K562 (cell line): ENCODE results near the gene CCL20. TPM values are rescaled to one million over a fixed set of nuclear protein-coding genes. Genes with fewer than 3 reads are reported as not detected.
A peak's percentile ranks its signal among the peaks of the same experiment; 100 is the strongest.

Source experiments
- ATAC-seq: fragments of 200-7000 bp; cut with Tn5 transposase; 3 replicates; pipeline ENCODE4 v1.9.1; 2020; ENCODE audit warnings: moderate library complexity
- BruUV-seq: library from RNA; stranded (reverse); fragments of 400-500 nt; replicated peaks from 2 replicates; lab custom pipeline; 2021; lab: Mats Ljungman, UMichigan
- CTCF ChIA-PET: fragments of 300-600 bp; formaldehyde crosslinking; extraction: SDS; loops from one replicate; lab custom pipeline; 2021; ENCODE audit warnings: low intra/inter-chr PET ratio; lab: Yijun Ruan, JAX
- POLR2A ChIA-PET: fragments of 300-600, 350-650 bp; sonication (Branson Sonifier 250); formaldehyde crosslinking; extraction: SDS; loops from one replicate; lab custom pipeline; 2021; ENCODE audit warnings: antibody characterized with exemption, inconsistent platforms; lab: Yijun Ruan, JAX
- DNase-seq, 4 experiments: peaks; one replicate each; pipeline versions ENCODE4 v3.0.0 to v3.0.0-alpha.2; 2011 to 2018; ENCODE audit warnings: low spot score in 3 of 4, mixed read lengths in 3 of 4; ENCODE audit errors: extremely low read depth in 1 of 4
- FAIRE-seq: peaks from 2 replicates; lab custom pipeline; 2011; peaks lifted over from hg19 to GRCh38; lab: Jason Lieb, UNC
- H2AFZ ChIP-seq: 2 replicates; pipeline ENCODE4 v1.6.0; 2011; ENCODE audit warnings: low read depth, low read length, control low read depth, inconsistent platforms
- H3K27ac ChIP-seq: fragments of 200-600 bp; 3 replicates; pipeline ENCODE4 v1.8.0; 2011; ENCODE audit warnings: low read depth, mild to moderate bottlenecking, control low read depth, inconsistent platforms, low read length, moderate library complexity, mixed read lengths; ENCODE audit errors: extremely low read depth
- H3K27me3 ChIP-seq, 2 experiments: fragments of 300-600 bp in 1 of 2; 2 replicates in 1 of 2; 3 replicates in 1 of 2; pipeline versions ENCODE4 v1.6.0 to v1.8.0; 2011; ENCODE audit warnings: inconsistent platforms in 2 of 2, low read length in 2 of 2, mild to moderate bottlenecking in 1 of 2, mixed read lengths in 1 of 2, moderate library complexity in 1 of 2; ENCODE audit not compliant: control insufficient read depth in 2 of 2, insufficient read depth in 2 of 2
- H3K36me3 ChIP-seq: fragments of 300-600 bp; 3 replicates; pipeline ENCODE4 v1.8.0; 2011; ENCODE audit warnings: mild to moderate bottlenecking, low read length, inconsistent platforms; ENCODE audit not compliant: control insufficient read depth, insufficient read depth
- H3K4me1 ChIP-seq, 2 experiments: fragments of 200-600 bp in 1 of 2; replicated peaks in 1 of 2; 2 replicates in 1 of 2; 3 replicates in 1 of 2; pipeline versions ENCODE4 v1.5.1 to v1.8.0; 2011; ENCODE audit warnings: inconsistent platforms in 2 of 2, low read length in 2 of 2, mild to moderate bottlenecking in 1 of 2, mixed read lengths in 1 of 2, moderate library complexity in 1 of 2; ENCODE audit not compliant: control insufficient read depth in 2 of 2, insufficient read depth in 2 of 2
- H3K4me2 ChIP-seq: 2 replicates; pipeline ENCODE4 v1.6.1; 2011; ENCODE audit warnings: low read length, control low read depth, inconsistent platforms, mixed read lengths; ENCODE audit not compliant: insufficient read depth
- H3K4me3 ChIP-seq: fragments of 200-600 bp; sonication (generic), shearing (Covaris generic); 2 replicates; pipeline ENCODE4 v1.5.1; 2016; ENCODE audit warnings: control low read depth, inconsistent platforms
- H3K79me2 ChIP-seq: fragments of 200-600 bp; 3 replicates; pipeline ENCODE4 v1.8.0; 2011; ENCODE audit warnings: low read length, inconsistent platforms; ENCODE audit not compliant: control insufficient read depth, insufficient read depth
- H3K9ac ChIP-seq, 2 experiments: 2 replicates each; pipeline versions ENCODE4 v1.6.0 to v1.6.1; 2011; ENCODE audit warnings: low read depth in 2 of 2, low read length in 2 of 2, control low read depth in 1 of 2, inconsistent platforms in 1 of 2, mild to moderate bottlenecking in 1 of 2, mixed read lengths in 1 of 2; ENCODE audit not compliant: insufficient read depth in 1 of 2
- H3K9me1 ChIP-seq: one replicate; pipeline ENCODE4 v1.6.0; 2011; ENCODE audit warnings: inconsistent platforms, mild to moderate bottlenecking, low read length, moderate library complexity; ENCODE audit not compliant: control insufficient read depth, insufficient read depth
- H3K9me3 ChIP-seq: replicated peaks from 2 replicates; pipeline ENCODE4 v1.5.1; 2011; ENCODE audit warnings: low read depth, low read length, inconsistent platforms; ENCODE audit not compliant: control insufficient read depth, insufficient read depth
- H4K20me1 ChIP-seq: replicated peaks from 2 replicates; pipeline ENCODE4 v1.6.1; 2011; ENCODE audit warnings: low read length, inconsistent platforms, mixed read lengths; ENCODE audit not compliant: control insufficient read depth, insufficient read depth
- CBX1 ChIP-seq: sonication (generic); IDR thresholded peaks from 2 replicates; pipeline ENCODE4 v1.6.1; 2016; ENCODE audit warnings: antibody characterized with exemption, low read depth, mild to moderate bottlenecking
- CGGBP1 ChIP-seq: fragments of 250-450 bp; sonication (Bioruptor Pico); IDR thresholded peaks from 2 replicates; pipeline ENCODE4 v1.9.0; 2021; ENCODE audit warnings: mild to moderate bottlenecking
- KDM5B ChIP-seq: fragments of 200-600 bp; sonication (generic); IDR thresholded peaks from 2 replicates; pipeline ENCODE4 v1.6.1; 2012; ENCODE audit warnings: low read depth, mild to moderate bottlenecking, moderate library complexity, low read length, control low read depth, inconsistent platforms; ENCODE audit not compliant: insufficient replicate concordance
- KHSRP ChIP-seq: fragments of 450-650 bp; IDR thresholded peaks from 2 replicates; pipeline ENCODE4 v1.6.1; 2017
- NFE2L1 ChIP-seq: fragments of 450-650 bp; IDR thresholded peaks from 2 replicates; pipeline ENCODE4 v1.6.1; 2016; ENCODE audit warnings: missing genetic modification characterization, low read depth, mild to moderate bottlenecking, missing compliant biosample characterization, moderate library complexity, borderline replicate concordance
- NFIC ChIP-seq: fragments of 450-650 bp; IDR thresholded peaks from 2 replicates; pipeline ENCODE4 v1.6.1; 2017; ENCODE audit warnings: mild to moderate bottlenecking, inconsistent platforms
- PHB2 ChIP-seq: fragments of 450-650 bp; IDR thresholded peaks from 2 replicates; pipeline ENCODE4 v1.6.1; 2017; ENCODE audit warnings: low read depth
- POLR2AphosphoS2 ChIP-seq: IDR thresholded peaks from 2 replicates; pipeline ENCODE4 v1.6.1; 2012; ENCODE audit warnings: low read length, improper control_type of control experiment
- SMAD1 ChIP-seq: fragments of 150-350 bp; IDR thresholded peaks from 2 replicates; pipeline ENCODE4 v1.6.1; 2014; ENCODE audit warnings: low read length, low read depth; ENCODE audit not compliant: partially characterized antibody
- SMC3 ChIP-seq: conservative IDR thresholded peaks from 2 replicates; pipeline ENCODE4 v1.6.1; 2011; ENCODE audit warnings: low read depth, low read length, improper control_type of control experiment; ENCODE audit not compliant: insufficient read depth
- TAF15 ChIP-seq: fragments of 200-400 bp; formaldehyde crosslinking; IDR thresholded peaks from 2 replicates; pipeline ENCODE4 v1.6.1; 2017; ENCODE audit warnings: mild to moderate bottlenecking, low read depth, low read length, moderate library complexity
- ZNF589 ChIP-seq: fragments of 200-800 bp; sonication (Bioruptor generic); IDR thresholded peaks from 2 replicates; pipeline ENCODE4 v1.6.1; 2016; ENCODE audit warnings: low read depth, missing genetic modification characterization, missing compliant biosample characterization
- ZNF644 ChIP-seq: fragments of 200-800 bp; sonication (Bioruptor generic); IDR thresholded peaks from 2 replicates; pipeline ENCODE4 v1.6.1; 2016; ENCODE audit warnings: low read depth, missing genetic modification characterization, missing compliant biosample characterization
- ZNF75A ChIP-seq: fragments of 450-650 bp; formaldehyde crosslinking; IDR thresholded peaks from 2 replicates; pipeline ENCODE4 v1.4.0; 2020; ENCODE audit warnings: mild to moderate bottlenecking
- WGBS: fragments of 100-300 bp; shearing (Covaris generic); methylation state at CpG from one replicate; pipeline ENCODE4 v1.1.6; 2016; ENCODE audit warnings: low coverage, mixed read lengths; ENCODE audit not compliant: insufficient coverage; ENCODE audit errors: missing lambda C conversion rate; 5-methylcytosine and 5-hydroxymethylcytosine counted together
- in situ Hi-C: fragments of 300-500 bp; cut with MboI; formaldehyde crosslinking; loops from 4 replicates; pipeline ENCODE4 v1.15.0; 2018; ENCODE audit warnings: inconsistent platforms, mixed read lengths
- intact Hi-C: fragments of 100-400 bp; cut with micrococcal nuclease; formaldehyde crosslinking; loops from 2 replicates; pipeline ENCODE4 v1.14.2; 2022
- polyA plus RNA-seq, 8 experiments: library from polyadenylated mRNA; depleted of rRNA in 4 of 8; stranded (reverse) in 5 of 8; unstranded in 3 of 8; fragments of >200 nt; fragmentation: Nextera tagmentation in 2 of 8; fragmentation: Illumina TruSeq in 1 of 8; extraction: Ambion mirVana in 2 of 8; extraction: Trizol in 1 of 8; gene quantifications; 2 replicates each; pipeline versions ENCODE4 v1.2.1 to v1.2.3, GENCODE V29; 2011 to 2014; ENCODE audit warnings: inconsistent platforms in 1 of 8, missing spikeins in 1 of 8
- total RNA-seq, 7 experiments: library from RNA; depleted of rRNA in 6 of 7; stranded (reverse); fragments of >200 nt in 6 of 7; fragmentation: Illumina TruSeq in 2 of 7; extraction: Trizol in 2 of 7; gene quantifications; 2 replicates each; pipeline versions ENCODE4 v1.2.1 to v1.2.3, GENCODE V29; 2011 to 2021; ENCODE audit warnings: low replicate concordance in 1 of 7

Gene CCL20
- total and polyA plus RNA-seq, 9 of the 15 experiments (the other 6 are each of a cell fraction or from before 2014, with no cell fraction given) = 0.29 TPM; not detected in 8

GRCh38 chr2:227817850-227818674 lies 4.4 kb downstream of the CCL20 start:
- Histone ChIP-seq H3K27me3 (no peaks in the 10 kb centered on the region), H3K9me3 (no peaks in the 10 kb centered on the region), H3K9me1 (no peaks in the 10 kb centered on the region), H3K36me3 (no peaks in the 10 kb centered on the region), H3K79me2 (no peaks in the 10 kb centered on the region), H3K4me2 (no peak overlapping the region), H3K27ac (no peak overlapping the region), H3K4me1 (no peaks in the 10 kb centered on the region), H3K9ac (no peak overlapping the region), H4K20me1 (no peaks in the 10 kb centered on the region), H3K4me3 (no peak overlapping the region), H2AFZ (no peak overlapping the region)
- in situ Hi-C loops = no loop called here
- DNase-seq = peak in 1 of 4 experiments; percentile 3
- no peak for FAIRE-seq
- CTCF ChIA-PET = no interaction called here
- intact Hi-C loops = no loop called here
- BruUV-seq = no TSS peak
- WGBS = 3% methylated on average over 10 of the region's 10 CpGs
- POLR2A ChIA-PET = no interaction called here
- ATAC-seq = no peak
- no peak for TF ChIP-seq SMAD1
- TF ChIP-seq ZNF589 = no peak
- peak; percentile 77 for TF ChIP-seq NFIC

GRCh38 chr2:227818675-227819397 lies 5.2 kb downstream of the CCL20 start:
- no peak for TF ChIP-seq ZNF644 (tag)
- no peak for TF ChIP-seq NFE2L1 (tag)
- no peak for TF ChIP-seq KDM5B
- TF ChIP-seq SMC3 = no peak
- no peak for TF ChIP-seq TAF15
- TF ChIP-seq CBX1 = no peak
- no peak for TF ChIP-seq KHSRP
- TF ChIP-seq CGGBP1 (CRISPR knock-in tag) = no peak
- no peak for TF ChIP-seq PHB2
- no peak for TF ChIP-seq POLR2AphosphoS2
- no peak for TF ChIP-seq ZNF75A
- TF ChIP-seq, all 486 proteins: peak for 0
- Histone ChIP-seq H3K9me3 (no peaks in the 10 kb centered on the region), H3K36me3 (no peaks in the 10 kb centered on the region), H3K9me1 (no peaks in the 10 kb centered on the region), H3K27me3 (no peaks in the 10 kb centered on the region), H3K79me2 (no peaks in the 10 kb centered on the region), H3K9ac (no peak overlapping the region), H3K27ac (no peak overlapping the region), H4K20me1 (no peaks in the 10 kb centered on the region), H3K4me2 (no peak overlapping the region), H3K4me3 (no peak overlapping the region), H3K4me1 (no peaks in the 10 kb centered on the region), H2AFZ (no peak overlapping the region)
- WGBS = 1% methylated on average over 7 of the region's 9 CpGs
- in situ Hi-C loops = no loop called here
- no peak for ATAC-seq
- intact Hi-C loops = no loop called here
- DNase-seq = no peak
- BruUV-seq = no TSS peak
- no peak for FAIRE-seq
- POLR2A ChIA-PET = interaction anchor here (0.6 kb wide), 1 partner anchor 209 kb away, joined by 3 read pairs; no protein-coding TSS in a partner anchor
- CTCF ChIA-PET = no interaction called here
